Adrenal gland (tissue), 12 donors: ENCODE results near the gene GALNT18. TPM values are rescaled to one million over a fixed set of nuclear protein-coding genes. Genes with fewer than 3 reads are reported as not detected.

Source experiments
- DNase-seq, 7 donors: peaks; one replicate each; pipeline ENCODE4 v3.0.0-alpha.2; 2019 to 2020
- H3K27ac ChIP-seq, 5 donors: fragments of 200-600 bp; sonication (generic) in 4 of 5; 1 replicate in 3 of 5; 2 replicates in 2 of 5; pipeline versions ENCODE4 v1.5.1 to v1.8.0; 2016 to 2020; ENCODE audit warnings: mild to moderate bottlenecking in 1 of 5
- H3K27me3 ChIP-seq: fragments of 200-600 bp; 2 replicates; pipeline ENCODE4 v1.8.0; 2021
- H3K36me3 ChIP-seq, 2 donors: fragments of 200-600 bp; replicated peaks in 1 of 2; 1 replicate in 1 of 2; 2 replicates in 1 of 2; pipeline versions ENCODE4 v1.5.1 to v1.8.0; 2018 to 2022
- H3K4me1 ChIP-seq, 2 donors: fragments of 200-600 bp; replicated peaks in 1 of 2; 1 replicate in 1 of 2; 2 replicates in 1 of 2; pipeline versions ENCODE4 v1.5.1 to v1.8.0; 2018 to 2021
- H3K4me3 ChIP-seq, 4 donors: fragments of 200-600 bp; sonication (generic) in 3 of 4; one replicate each; pipeline ENCODE4 v1.5.1; 2016 to 2018
- H3K9me3 ChIP-seq, 3 donors: fragments of 200-600 bp; sonication (generic) in 1 of 3; replicated peaks in 1 of 3; 1 replicate in 2 of 3; 2 replicates in 1 of 3; pipeline versions ENCODE4 v1.5.1 to v1.8.0; 2016 to 2021
- CTCF ChIP-seq, 6 experiments: fragments of 450-650 bp in 4 of 6; fragments of 200-600 bp in 2 of 6; sonication (generic) in 1 of 6; IDR thresholded peaks; 1 replicate in 5 of 6; 2 replicates in 1 of 6; pipeline versions ENCODE4 v1.5.1 to v1.8.0; 2016 to 2021; ENCODE audit warnings: antibody characterized with exemption in 6 of 6, mild to moderate bottlenecking in 2 of 6, moderate library complexity in 1 of 6
- POLR2A ChIP-seq, 2 donors: fragments of 450-650 bp; IDR thresholded peaks; one replicate each; pipeline ENCODE4 v1.6.1; 2017; ENCODE audit warnings: antibody characterized with exemption in 2 of 2, mild to moderate bottlenecking in 2 of 2, moderate library complexity in 1 of 2
- WGBS, 4 donors: extraction: QIAGEN DNeasy Blood & Tissue Kit in 2 of 4; methylation state at CpG; one replicate each; pipeline versions ENCODE4 v1.1.5 to v1.1.7; 2013 to 2017; 5-methylcytosine and 5-hydroxymethylcytosine counted together
- intact Hi-C, 2 donors: fragments of 100-400 bp; cut with DNase I; formaldehyde crosslinking; loops; one replicate each; pipeline versions ENCODE4 v1.14.1 to v1.15.0; 2022 to 2023
- polyA plus RNA-seq, 3 donors: library from polyadenylated mRNA; stranded (reverse); fragments of 200-250 nt in 2 of 3; fragments of 350-450 nt in 1 of 3; fragmentation: Illumina TruSeq in 1 of 3; extraction: RNeasy Lipid Tissue Mini Kit (QIAGEN cat#74804) in 1 of 3; gene quantifications; one replicate each; pipeline ENCODE4 v1.2.3, GENCODE V29; 2013 to 2014
- total RNA-seq, 9 donors: library from RNA; depleted of rRNA in 4 of 9; stranded (reverse); fragments of >200 nt in 4 of 9; fragments of 120-200 nt in 1 of 9; fragmentation: NEBNext Ultra II Directional in 1 of 9; extraction: Animal tissue kit (Norgen Biotek cat#: 25700) in 1 of 9; gene quantifications; one replicate each; pipeline versions ENCODE4 v1.1.0 to v1.2.4, GENCODE V29; 2013 to 2023
- donor health status: healthy with polysubstance abuse.
- donor health status: Bipolar disorder and iron deficiency.
- donor health status: DM: yes; HTN: yes; CAD: no.
- donor health status: DM: no; HTN: no; CAD: no.
- donor health status: DM: no; HTN: no; CAD: no.
- donor health status: DM: yes; HTN: yes; CAD: no.

Gene GALNT18
- total and polyA plus RNA-seq, 12 donors = 1.4 to 15.1 (median 6.4) TPM

DNA sequence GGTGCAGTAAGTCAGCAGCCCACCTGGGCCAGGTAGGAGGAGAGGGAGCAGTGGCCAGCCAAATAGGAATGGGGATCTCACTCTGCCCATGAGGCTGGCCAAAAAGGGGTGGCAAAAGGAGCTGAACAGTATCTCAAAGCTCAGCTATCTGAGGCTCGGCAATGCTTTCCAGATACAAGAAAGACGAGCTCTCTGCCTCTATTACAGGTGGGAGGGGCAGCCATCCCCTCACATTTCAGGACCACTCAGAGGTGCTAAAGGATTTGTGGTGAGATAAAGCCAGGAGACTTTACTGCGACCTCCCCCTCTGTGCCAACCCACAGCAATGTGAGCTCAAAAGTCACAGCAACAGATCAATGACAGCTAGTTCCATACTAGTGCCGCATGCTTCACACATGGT lies 42.1 kb upstream of the GALNT18 start:
- intact Hi-C loops = no loop called here
- Histone ChIP-seq H3K36me3 (no peaks in the 10 kb centered on the region), H3K9me3 (no peaks in the 10 kb centered on the region), H3K27me3 (no peaks in the 10 kb centered on the region), H3K4me1 (no peaks in the 10 kb centered on the region), H3K4me3 (no peak overlapping the region), H3K27ac (no peak overlapping the region)
- DNase-seq = no peak
- no peak for TF ChIP-seq CTCF (IDR thresholded peaks at IDR 0.05)
- TF ChIP-seq POLR2A (IDR thresholded peaks at IDR 0.05) = no peak
- WGBS, 4 donors = 69 to 84% (median 74%) methylated on average over 4 of the region's 4 CpGs

GRCh38 chr11:11662578-11662977 lies 40.8 kb upstream of the GALNT18 start:
- WGBS, 4 donors = 86 to 89% (median 88%) methylated on average over 2 of the region's 2 CpGs
- no peak for DNase-seq
- H3K27me3 ChIP-seq = no peaks in the 10 kb centered on the region
- no peaks in the 10 kb centered on the region for H3K36me3 ChIP-seq
- no peak overlapping the region for H3K4me3 ChIP-seq
- H3K4me1 ChIP-seq = no peaks in the 10 kb centered on the region
- H3K27ac ChIP-seq = no peak overlapping the region
- intact Hi-C loops = no loop called here
- no peaks in the 10 kb centered on the region for H3K9me3 ChIP-seq
- TF ChIP-seq POLR2A (IDR thresholded peaks at IDR 0.05) (no peak), CTCF (IDR thresholded peaks at IDR 0.05) (no peak)

GRCh38 chr11:11661326-11662040 lies 39.7 kb upstream of the GALNT18 start:
- intact Hi-C loops = no loop called here
- no peak for DNase-seq
- 70 to 89% (median 80%) methylated on average over 7 to 9 of the region's 9 CpGs for WGBS, 4 donors
- no peaks in the 10 kb centered on the region for H3K27me3 ChIP-seq
- H3K27ac ChIP-seq = no peak overlapping the region
- no peak overlapping the region for H3K4me3 ChIP-seq
- TF ChIP-seq CTCF (IDR thresholded peaks at IDR 0.05) (no peak), POLR2A (IDR thresholded peaks at IDR 0.05) (no peak)
- no peaks in the 10 kb centered on the region for H3K36me3 ChIP-seq
- H3K9me3 ChIP-seq = no peaks in the 10 kb centered on the region
- H3K4me1 ChIP-seq = no peaks in the 10 kb centered on the region

- 84 to 94% (median 86%) methylated on average over 2 to 3 of the region's 3 CpGs for WGBS, 4 donors
- Histone ChIP-seq H3K36me3 (no peaks in the 10 kb centered on the region), H3K27ac (no peak overlapping the region), H3K9me3 (no peaks in the 10 kb centered on the region), H3K27me3 (no peaks in the 10 kb centered on the region), H3K4me3 (no peak overlapping the region), H3K4me1 (no peaks in the 10 kb centered on the region)
- no peak for TF ChIP-seq CTCF (IDR thresholded peaks at IDR 0.05)
- no peak for DNase-seq
- intact Hi-C loops = no loop called here
These were observed 38.5 kb upstream of the GALNT18 start for GRCh38 chr11:11660363-11660740.
